ENCODE results near the gene TK2.
A peak's percentile ranks its signal among the peaks of the same experiment; 100 is the strongest.
"Not testable (repeated sequence)": the region's sequence is repeated elsewhere in the genome, so short reads cannot be mapped to it uniquely, and the experiment has no call there.

TK2 gene

DNA sequence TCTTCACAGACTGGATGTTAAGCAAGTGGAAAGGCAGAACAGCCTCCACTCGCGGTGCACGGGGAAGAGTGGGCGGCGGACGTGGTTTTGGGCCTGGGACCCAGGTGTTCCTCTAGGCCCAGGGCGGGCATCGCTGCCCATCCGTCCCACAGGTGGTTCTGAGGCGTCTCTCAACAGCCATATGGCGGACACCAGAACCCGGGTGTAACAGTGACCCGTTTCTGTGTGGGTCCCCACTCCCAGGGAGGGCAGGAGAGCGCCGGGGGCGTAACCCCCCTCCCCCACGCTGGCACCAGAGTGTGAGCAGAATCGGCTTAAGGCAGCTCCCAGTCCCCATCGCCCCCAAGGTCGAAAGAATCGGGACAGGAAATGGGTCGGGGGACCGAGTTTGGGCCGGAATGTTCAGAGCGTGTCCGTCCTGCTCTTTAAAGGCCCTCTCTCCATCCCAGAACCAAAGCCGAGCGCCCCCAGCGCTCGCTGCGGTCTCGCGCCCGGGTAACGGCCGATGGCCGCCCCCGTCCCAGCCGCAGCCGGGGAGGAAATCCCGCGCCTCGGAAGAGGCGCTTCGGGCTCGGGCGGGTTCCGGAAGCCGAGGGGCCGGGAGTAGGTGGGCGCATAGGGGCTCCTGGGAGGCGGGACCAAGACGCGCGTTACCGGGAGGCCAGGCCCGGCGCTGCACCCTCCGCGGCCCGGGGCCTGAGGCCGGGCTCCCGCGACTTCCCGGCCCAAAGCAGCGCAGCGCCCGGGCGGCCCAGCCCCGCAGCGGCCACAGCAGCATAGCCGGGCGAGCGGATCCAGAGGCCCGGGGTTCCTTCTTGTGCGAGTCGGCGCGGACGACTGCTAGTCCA is at the start of gene TK2:
TK2 (minus strand) TSS at position 839 of the 848 bp plus-strand sequence; CDS start at position 778, 61 bp downstream.
- DNase-seq (ENCODE audit: low spot score) = peak; percentile 31

DNA sequence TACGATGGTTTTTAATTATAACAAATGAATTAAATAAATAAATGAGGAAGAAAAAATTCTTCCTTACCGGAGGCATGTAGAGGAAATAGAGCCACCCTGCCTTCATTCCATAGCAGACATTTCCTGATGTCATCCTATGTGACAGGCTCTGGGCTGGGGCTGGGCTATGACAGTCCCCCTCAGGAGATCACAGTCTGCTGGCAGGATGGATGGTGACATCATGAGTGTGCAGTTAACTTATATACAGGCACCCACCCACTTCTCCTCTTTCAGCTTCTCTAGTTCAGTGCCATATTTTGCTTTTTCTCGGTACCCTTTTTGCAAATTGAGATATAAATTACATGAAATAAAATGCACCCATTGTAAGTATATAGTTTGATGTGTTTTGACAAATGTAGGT is 48.2 kb upstream of the TK2 start:
- no peak for DNase-seq (ENCODE audit: low spot score)

DNA sequence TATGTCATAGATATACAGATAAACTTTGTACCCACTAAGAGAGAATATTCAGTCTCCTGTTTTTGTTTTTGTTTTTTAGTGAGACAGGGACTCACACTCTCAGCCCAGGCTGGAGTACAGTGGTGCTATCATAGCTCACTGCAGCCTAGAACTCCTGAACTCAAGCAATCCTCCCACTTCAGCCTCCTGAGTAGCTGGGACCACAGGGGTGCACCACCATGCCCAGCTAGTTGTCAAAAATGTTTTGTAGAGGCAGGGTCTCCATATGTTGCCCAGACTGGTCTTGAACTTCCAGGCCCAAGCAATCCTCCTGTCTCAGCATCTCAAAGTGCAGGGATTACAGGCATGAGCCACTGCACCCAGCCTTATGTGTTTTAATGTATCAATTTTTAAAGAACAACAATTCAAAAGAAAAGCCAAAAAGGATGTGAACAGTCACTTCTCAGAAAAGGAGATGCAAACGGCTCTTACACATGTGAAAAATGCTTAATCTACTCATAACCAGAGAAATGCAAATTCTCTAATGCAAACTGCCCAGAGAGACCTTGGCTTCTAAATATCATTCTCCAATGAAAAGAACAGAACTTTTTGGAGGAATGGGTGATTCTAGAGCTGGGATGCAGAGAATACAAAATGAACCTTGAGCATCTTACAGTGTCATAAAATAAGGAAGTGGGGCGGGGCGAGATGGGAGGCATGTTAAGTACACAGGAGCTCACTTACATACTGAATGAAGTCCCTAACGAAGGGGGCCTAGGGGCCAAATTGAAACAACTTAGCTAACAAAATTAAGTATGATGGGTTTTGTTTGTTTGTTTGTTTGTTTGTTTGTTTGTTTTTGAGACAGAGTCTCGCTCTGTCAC is 47.3 kb upstream of the TK2 start:
- DNase-seq (ENCODE audit: low spot score) = no peak

DNA sequence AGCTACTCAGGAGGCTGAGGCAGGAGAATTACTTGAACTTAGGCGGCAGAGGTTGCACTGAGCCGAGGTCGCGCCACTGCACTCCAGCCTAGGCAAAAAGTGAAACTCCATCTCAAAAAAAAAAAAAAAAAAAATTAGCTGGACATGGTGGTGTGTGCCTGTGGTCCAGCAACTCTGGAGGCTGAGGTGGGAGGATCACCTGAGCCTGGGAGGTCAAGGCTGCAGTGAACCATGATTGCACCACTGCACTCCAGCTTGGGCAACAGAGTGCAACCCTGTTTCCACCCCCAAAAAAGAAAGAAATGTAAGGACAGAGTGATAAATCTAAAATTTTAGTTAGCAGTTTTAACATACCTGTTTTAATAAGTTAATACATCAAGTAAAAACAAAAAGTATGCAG is 46.6 kb upstream of the TK2 start:
- DNase-seq (ENCODE audit: low spot score) = not testable (repeated sequence)

DNA sequence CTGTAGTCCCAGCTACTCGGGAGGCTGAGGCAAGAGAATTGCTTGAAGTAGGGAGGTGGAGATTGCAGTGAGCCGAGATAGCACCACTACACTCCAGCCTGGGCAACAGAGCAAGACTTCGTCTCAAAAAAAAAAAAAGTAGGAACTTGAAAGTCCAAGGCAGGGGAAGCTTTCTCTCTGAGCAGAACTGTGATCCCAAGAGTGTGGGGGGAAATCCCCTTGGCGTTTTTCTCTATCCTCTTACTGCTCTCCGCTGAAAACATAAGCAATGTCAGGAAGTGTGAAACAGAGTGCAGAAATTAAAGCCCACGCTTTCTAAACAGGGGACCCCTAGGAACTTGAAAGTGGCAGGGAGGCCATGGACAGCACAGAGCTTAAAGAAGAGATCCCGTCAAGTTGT is 44.8 kb upstream of the TK2 start:
- DNase-seq (ENCODE audit: low spot score) = no peak

DNA sequence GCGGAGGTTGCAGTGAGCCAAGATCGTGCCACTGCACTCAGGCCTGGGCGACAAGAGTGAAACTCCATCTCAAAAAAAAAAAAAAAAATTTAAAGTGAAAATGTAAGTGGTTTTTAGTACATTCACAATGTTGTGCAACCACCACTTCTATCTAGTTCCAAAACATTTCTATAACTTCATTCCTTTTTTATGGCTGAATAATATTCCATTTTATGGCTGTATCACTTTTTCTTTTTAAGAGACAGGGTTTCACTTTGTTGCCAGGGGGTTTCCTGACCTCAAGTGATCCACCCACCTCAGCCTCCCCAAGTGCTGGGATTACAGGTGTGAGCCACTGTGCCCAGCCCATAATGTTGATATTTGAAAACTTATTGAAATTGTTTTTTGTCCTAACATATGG is 42.9 kb upstream of the TK2 start:
- DNase-seq (ENCODE audit: low spot score) = no peak

DNA sequence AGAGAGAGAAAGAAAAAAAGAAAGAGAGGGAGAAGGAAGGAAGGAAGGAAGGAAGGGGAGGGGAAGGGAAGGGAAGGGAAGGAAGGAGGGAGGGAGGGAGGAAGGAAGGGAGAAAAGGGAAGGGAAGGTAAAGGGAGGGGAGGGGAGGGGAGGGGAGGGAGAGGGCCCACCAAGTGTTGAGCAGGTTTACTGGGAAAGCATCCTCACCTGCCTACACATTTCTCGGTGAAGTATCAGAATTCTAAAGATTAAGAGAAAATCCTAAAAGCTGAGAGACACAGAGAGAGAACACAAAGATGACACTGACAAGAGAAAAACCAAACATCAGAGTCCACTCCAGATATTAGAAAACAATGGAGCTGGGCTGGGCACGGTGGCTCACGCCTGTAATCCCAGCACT is 42.3 kb upstream of the TK2 start:
- no peak for DNase-seq (ENCODE audit: low spot score)

DNA sequence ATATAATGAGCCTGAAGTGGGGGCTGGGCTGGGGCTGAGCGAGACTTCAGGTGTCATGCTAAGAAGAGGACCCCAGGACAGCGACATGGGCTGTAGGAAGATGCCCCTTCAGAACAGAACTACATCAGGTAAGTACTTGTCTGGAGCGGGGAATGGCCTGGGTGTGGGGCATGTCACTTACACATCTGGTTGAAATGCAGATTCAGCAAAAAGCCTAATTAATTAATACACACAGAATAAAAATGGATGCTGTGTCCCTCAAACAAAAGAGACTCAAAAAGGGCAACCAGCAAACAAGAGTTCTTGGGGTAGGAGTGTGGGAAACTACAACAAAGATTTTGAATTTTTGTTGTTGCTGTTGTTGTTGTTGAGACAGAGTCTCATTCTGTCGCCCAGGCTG is 41.1 kb upstream of the TK2 start:
- no peak for DNase-seq (ENCODE audit: low spot score)

DNA sequence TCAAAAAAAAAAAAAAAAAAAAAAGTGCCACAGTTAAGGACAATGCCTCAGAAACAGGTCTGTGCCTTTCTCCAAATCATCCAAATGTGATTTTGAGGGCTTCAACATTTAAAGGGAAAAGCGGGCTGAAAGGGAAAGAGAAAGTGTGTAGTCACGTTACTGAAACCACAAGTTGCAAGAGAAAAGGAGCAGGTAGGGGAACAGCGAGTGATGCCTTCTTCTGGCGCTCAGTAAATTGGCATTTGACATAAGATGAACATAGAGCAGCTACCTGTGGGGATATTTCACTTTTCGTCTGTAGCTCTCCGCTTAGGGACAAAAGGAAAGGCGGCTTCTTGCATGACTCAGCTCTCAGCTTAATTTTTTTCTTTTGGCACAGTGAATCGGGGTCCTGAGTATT is 40.4 kb upstream of the TK2 start:
- DNase-seq (ENCODE audit: low spot score) = no peak

DNA sequence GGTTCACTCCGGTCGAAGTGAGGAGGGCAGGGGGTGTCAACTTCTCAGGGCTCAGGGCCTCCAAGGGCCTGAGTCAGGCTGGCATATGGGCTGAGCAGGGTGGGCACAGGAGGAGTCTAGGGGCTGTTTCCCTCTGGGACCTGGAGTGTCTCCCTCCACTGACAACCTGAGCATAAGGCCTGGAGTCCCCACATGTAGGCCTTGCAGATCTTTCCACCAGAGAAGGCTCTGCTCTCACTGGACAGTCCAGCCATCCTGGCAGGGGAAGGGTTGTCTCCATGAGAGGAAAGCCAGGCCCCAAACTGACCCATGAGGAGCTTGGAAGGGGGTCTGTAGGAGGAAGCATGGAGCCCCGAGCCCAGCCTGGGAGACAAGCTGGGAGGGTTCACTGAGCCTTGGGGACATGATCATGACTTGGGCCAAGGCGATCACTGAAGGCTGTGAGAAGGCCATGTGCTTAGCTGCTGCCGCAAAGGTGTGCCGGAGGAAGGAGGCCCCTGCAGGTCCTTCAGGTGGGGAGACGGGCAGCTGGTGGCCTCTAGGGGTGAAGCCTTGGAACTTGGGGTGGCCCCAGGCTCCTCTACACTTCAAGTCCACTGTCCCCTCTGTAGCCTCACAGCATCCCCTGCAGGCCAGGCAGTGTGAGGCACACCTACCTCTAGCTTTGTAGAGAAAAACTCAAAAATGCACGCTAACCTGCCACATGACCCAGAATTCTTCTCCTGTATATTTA is 39.2 kb upstream of the TK2 start:
- peak; percentile 61 for DNase-seq (ENCODE audit: low spot score)

DNA sequence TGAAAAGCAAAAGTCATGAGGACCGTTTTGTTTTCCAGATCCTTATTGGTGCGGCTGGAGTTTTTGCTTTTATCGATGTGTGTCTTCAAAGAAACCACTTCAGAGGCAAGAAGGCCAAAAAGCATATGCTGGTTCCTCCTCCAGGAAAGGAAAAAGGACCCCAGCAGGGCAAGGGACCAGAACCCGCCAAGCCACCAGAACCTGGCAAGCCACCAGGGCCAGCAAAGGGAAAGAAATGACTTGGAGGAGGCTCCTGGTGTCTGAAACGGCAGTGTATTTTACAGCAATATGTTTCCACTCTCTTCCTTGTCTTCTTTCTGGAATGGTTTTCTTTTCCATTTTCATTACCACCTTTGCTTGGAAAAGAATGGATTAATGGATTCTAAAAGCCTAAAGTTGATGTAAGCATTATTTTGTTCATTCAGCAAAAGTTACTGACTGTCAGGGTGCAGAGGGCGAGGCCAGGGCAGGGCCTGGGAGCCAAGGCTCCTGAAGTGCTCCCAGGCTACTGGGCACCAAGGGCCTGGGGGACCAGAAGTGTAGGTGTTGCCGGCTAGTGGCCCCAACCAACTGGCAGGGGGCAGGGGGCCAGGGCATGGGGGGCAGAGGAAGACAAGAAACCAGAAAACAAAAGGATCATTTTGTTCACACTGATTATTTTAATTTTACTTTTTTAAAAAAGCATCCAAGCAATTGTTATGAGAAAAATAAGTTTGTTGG is 38.1 kb upstream of the TK2 start:
- no peak for DNase-seq (ENCODE audit: low spot score)

DNA sequence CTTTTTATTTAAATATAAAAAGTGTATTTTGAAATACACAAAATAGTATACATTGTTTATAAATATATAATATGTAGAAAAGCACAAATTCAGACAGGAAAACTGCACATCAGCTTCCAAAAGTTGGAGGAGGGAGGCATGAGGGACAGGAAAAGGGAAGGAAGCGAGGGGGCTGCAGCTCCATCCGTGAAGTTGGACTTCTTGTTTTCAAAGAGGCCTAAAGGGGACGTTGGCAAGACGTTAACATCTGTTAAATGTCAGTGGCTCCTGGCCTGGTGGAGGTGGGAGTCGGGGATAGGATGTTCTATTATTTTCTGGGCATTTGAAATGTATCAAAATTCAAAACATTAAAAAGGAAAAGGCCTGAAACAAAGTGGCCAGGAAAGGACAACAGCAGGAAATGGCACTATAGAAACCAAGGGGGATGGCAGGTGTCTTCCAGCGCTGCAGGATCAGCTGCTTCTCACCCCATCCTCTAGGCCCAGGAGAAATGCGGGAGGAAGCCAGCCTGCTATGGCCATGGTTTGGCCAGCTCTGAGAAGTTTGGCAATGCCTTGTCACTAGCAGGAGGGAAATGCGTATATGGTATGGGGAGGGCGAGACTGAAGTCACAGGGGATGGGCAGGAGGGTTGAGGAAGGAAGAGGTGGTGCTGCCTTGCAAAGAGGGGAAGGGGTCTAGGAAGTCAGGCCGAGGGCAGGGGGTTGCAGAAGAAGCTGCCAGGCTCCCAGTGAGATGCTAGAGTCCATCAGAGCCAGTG is 35.7 kb upstream of the TK2 start:
- DNase-seq (ENCODE audit: low spot score) = peak; percentile 44

DNA sequence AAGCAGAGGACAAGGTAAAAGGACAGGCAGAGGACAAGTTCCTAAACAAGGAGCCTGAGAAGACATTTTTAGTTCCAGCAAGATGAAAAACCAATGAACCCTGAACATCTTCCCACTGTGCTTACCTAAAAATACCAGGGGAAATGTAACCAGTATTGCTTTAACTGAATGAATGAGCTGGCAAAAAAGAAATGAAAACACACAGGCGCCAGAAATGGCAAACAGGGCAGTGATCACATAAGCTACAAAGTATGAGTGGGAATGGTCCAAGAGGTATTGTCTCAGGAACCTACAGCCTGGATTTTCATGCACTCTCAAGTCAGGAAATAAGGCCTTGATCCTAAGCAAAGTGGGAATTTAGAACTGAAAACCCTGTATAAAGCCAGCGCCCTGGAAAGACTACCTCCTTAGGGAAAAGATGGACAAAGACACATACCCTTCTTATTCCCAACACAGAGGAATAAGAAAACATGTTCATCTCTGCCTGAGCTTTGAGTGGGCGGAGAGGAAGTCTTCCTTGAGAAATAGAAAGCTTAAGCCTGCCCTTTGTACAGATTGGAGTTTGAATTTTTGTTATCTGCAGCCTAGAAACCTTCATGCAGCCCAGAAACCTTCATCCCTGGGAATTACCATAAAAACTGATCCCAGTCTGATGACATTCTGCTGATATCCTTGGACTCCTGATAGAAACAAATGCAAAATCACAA is 31.5 kb upstream of the TK2 start:
- DNase-seq (ENCODE audit: low spot score) = no peak

DNA sequence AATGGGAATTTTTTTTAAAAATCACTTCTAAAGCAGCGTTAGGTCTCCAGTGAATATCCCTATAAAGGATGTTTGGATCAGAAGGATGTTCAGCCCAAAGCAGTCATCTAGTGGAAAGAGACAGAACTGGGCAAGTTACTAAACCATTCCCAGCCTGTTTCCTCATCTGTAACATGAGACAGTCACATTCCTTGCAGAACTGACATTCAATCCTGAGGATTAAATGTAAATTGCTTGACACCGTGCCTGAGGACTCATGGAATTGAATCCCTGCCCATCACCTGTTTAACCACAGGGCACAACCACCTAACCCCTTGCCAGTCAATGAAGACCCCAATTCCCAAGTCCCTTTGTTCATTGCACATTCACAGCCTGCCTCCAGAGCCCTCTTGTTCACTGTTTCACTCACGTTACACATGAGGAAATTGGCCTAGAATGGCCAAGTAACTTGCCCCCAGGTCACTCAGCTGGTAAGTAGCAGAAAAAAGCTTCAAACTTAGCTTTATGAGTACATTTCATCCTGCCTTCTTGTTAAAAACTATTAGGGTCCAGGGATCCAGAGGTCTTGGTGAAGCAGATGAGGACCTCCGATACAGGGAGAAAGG is 30.8 kb upstream of the TK2 start:
- DNase-seq (ENCODE audit: low spot score) = no peak

DNA sequence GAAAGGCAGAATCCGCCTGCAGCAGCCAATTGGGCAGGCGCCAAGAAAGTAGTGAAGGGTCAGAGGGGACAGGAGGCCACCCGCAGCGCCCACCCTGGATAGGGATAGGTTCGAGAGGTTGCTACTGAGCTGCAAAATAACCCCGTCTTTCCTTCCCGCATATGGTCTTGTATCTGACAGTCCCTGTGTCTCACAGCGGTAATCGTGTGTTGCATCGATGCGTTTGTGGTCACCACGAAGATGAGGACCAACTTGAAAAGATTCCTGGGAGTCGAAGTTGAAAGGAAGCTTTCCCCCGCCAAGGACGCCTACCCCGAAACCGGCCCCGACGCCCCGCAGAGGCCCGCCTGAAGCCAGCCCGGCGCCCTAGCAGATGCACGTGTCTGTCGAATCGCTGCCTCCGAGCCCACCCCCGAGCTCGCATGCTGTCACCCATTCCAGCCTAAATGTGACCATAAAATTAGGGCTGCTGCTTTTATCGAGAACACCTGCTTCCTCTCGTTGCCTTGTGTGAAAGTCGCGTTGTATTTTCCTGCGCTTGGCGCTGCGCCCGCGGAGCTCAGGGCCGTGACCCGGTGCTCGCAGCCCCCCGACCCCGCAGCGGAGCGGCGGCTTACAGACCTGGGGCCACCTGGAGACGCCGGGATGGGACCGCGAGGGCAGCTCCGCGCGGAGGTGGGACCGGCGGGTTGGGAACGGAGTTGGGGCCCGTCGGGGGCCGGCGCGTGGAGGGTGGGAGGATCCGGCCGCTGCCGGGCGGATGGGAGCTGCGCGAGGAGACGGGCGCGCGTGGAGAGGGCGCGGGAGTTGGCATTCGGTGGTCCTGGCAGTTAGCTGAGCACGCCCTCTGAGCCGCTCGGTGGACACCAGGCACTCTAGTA is 29.0 kb upstream of the TK2 start, which contains the start of gene CMTM2:
CMTM2 (plus strand) TSS at position 813 of the 881 bp plus-strand sequence. CDS start 145 bp downstream, outside the sequence.
- no peak for DNase-seq (ENCODE audit: low spot score)

DNA sequence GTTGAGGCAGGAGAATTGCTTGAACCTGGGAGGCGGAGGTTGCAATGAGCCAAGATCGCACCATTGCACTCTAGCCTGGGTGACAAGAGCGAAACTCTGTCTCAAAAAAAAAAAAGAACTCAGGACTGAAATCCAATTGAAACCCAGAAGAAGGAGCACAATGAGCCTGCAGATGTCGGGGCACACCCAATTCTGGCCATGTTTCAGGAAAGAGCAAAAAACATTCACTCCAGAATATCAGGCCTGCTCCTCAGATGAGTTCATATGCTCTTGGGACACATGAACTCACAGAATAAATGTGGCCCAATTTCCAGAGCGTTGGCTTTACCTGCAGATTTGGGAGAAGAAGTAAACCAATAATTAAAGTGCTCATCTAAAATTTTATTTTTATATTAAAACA is 26.4 kb upstream of the TK2 start:
- DNase-seq (ENCODE audit: low spot score) = no peak

DNA sequence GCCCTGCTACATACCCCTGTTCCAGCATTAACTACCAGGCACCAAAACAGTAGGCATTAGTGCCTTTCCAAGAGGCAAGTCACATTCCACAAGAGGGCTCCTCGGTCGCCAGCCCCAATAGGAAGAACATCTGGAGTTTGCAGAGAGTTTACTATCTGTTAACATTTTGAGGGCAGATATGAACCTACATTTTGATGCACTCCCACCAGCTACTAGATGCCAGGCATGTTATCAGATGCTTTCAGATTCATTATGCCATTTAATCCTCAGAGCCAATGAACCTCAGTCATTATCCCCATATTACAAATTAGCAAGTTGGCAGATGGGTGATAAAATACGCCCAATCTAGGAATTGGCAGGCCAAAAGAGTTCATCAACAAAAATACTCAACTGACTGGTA is 25.1 kb upstream of the TK2 start:
- no peak for DNase-seq (ENCODE audit: low spot score)

DNA sequence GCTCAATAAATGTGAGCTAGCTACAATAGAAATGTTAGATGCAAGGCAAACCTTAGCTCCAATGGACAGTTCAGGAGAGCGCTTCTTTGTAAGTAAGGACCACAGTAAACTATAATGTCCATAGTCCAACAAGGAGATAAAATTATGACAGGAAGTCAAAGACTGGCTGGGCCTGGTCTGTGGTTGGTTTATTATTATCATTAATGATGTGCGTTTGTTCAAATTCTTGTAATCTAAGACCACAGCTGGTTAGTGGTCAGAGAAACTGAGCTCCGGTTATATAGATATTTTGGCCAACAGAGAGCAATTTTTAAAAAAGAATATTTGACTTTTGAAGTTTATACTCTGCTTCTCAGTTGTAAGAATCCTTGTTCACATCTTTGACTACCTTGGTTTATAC is 24.6 kb upstream of the TK2 start:
- DNase-seq (ENCODE audit: low spot score) = no peak

DNA sequence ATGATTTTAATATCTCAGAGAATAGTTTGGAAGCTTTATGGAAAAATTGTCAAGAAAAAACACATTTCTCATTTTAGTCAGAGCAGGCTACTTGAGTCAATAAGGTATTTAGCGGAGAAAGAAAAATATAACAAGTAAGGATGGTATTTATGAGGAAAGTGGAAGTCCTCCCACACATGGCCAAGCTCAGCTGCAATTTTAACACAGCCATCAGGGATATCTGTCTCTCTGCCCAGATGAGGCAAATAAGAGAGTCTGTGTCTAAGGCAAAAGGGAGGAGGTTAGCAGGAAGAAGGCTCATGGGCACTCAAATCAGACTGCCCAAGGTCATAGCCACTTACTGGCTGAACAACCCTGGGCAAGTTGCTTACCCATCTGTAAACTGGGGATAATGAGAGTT is 24.2 kb upstream of the TK2 start:
- DNase-seq (ENCODE audit: low spot score) = no peak
